Measurements from ENCODE around the gene NTF3.

Gene NTF3

GRCh38 chr12:5510251-5510805 lies 78.4 kb downstream of the NTF3 start:
- TF ChIP-seq, protein P1, sequence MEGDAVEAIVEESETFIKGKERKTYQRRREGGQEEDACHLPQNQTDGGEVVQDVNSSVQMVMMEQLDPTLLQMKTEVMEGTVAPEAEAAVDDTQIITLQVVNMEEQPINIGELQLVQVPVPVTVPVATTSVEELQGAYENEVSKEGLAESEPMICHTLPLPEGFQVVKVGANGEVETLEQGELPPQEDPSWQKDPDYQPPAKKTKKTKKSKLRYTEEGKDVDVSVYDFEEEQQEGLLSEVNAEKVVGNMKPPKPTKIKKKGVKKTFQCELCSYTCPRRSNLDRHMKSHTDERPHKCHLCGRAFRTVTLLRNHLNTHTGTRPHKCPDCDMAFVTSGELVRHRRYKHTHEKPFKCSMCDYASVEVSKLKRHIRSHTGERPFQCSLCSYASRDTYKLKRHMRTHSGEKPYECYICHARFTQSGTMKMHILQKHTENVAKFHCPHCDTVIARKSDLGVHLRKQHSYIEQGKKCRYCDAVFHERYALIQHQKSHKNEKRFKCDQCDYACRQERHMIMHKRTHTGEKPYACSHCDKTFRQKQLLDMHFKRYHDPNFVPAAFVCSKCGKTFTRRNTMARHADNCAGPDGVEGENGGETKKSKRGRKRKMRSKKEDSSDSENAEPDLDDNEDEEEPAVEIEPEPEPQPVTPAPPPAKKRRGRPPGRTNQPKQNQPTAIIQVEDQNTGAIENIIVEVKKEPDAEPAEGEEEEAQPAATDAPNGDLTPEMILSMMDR (IDR thresholded peaks at IDR 0.05), result no peak

- TF ChIP-seq, protein P1 (IDR thresholded peaks at IDR 0.05), result no peak
Observed at GRCh38 chr12:5511256-5511643, 79.3 kb downstream of the NTF3 start.

GRCh38 chr12:5511644-5512600 lies 80.0 kb downstream of the NTF3 start:
- TF ChIP-seq, protein P1 (IDR thresholded peaks at IDR 0.05), result peak; percentile 72

GRCh38 chr12:5512601-5512970 lies 80.7 kb downstream of the NTF3 start:
- TF ChIP-seq, protein P1 (IDR thresholded peaks at IDR 0.05), result no peak

DNA sequence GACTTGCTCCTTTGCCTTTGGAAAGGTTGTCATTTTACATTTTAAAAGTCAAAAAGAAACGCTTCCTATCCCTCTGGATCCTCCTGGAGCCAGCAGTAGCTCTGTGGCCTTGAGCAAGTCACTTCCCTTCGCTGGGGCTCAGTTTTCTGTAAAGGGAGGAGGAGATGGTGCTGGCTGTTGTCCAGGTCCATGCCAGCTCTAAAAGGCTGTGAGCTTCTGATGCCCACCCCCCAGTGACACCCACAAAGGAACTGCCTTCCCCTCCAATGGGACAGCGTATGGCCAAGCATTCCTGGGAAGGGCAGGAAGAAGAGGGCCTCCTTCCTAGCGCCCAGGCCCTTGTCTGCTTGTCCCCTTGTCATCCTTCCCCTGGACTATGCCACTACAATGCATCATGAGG lies 81.5 kb downstream of the NTF3 start:
- TF ChIP-seq, protein P1 (IDR thresholded peaks at IDR 0.05), result no peak

DNA sequence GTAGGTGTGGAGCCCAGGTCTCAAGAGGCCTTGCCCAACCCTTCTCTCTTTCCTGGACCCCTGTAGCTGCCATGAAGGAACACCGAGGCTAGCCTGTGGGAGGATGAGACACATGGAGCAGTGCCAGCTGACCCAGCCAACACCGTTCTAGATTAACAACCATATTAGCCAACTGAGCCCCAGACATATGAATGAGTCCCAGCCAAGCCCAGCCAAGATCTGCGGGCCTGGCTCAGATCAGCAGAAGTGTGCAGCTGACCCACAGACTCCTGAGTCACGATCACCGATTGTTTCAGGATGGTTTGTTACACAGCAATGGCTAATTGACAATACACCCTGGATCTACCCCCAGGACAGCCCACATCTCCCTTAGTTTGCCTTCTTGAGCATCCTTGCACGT lies 82.1 kb downstream of the NTF3 start:
- TF ChIP-seq, protein P1 (IDR thresholded peaks at IDR 0.05), result no peak

DNA sequence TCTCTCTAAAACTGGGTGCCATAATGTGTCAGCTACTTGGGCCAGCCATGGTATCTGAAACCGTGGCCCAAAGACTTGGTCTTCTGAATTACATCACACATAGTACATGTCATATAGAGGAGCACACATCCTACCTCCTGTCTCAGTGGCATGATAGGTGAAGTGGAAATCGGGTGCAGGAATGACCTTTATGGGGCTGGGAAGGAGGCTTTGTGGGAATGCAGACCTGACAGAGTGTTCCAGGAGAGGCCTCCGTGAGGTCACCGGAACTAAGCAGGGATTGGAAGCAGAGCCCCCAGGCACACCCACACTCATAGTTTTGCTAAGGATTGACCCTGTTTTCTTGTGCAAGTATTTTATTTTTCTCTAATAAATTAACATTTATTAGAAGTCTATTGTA lies 82.6 kb downstream of the NTF3 start:
- TF ChIP-seq, protein P1 (IDR thresholded peaks at IDR 0.05), result no peak
